Measurements from ENCODE around the gene CFAP119. TPM values are rescaled to one million over a fixed set of nuclear protein-coding genes. Genes with fewer than 3 reads are reported as not detected.
A peak's percentile ranks its signal among the peaks of the same experiment; 100 is the strongest.

CFAP119 gene
- total and polyA plus RNA-seq, 9 of the 15 experiments (the other 6 are each of a cell fraction or from before 2014, with no cell fraction given): 5.5 to 33.7 (median 9.6) TPM

DNA sequence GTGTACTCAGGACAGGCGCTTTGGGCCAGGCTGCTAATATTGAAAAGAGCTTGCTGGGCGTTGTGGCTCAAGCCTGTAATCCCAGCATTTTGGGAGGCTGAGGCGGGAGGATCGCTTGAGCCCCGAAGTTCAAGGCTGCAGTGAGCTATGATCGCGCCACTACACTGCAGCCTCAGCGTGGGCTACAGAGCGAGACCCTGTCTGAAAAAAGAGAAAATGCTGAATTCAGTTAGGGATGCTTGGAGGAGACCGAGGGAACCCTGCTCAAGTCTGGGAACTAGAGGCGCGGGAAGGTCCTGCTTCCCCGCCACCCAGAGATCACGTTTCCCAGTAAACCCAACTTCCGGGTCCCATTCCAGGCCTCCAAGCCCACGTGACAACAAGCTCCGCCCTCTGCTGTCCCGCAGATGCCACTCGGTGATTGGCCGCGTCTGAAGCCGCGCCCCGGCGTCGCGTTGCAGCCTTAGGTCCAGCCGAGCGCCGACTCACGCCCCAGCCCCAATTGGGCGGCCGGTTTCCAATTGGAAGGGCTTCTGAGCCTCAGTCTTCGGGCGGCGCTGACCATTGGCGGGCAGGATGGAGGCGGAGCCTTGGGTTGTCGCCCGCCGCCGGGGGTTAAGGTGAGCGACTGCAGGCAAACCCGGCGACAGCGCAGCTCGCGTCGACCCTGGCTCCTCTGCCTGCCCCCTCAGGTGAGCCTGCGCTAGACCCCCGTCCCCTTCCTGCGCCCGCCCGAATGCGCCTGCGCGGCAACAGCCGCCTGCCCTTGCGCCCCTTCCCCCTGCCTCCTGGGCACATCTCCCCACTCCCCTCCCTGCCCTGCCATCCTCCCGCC lies 13.8 kb downstream of the CFAP119 start, which contains the start of gene PHKG2 (continued):
- TF ChIP-seq THRB (CRISPR knock-in tag; conservative IDR thresholded peaks at IDR 0.05) (no peak), ZNF740 (CRISPR knock-in tag; IDR thresholded peaks at IDR 0.05) (no peak), ZNF740 (tag; IDR thresholded peaks at IDR 0.05) (no peak), TRIM28 (IDR thresholded peaks at IDR 0.05) (0 out of 2 replicates have a peak, but pooled peaks have one; percentile 32), BACH1 (tag; IDR thresholded peaks at IDR 0.05) (no peak), CREB5 (CRISPR knock-in tag; IDR thresholded peaks at IDR 0.05) (no peak), POLR3G (IDR thresholded peaks at IDR 0.05; ENCODE audit: extremely low read depth, insufficient read length, insufficient replicate concordance) (no peak), SP2 (IDR thresholded peaks at IDR 0.05; ENCODE audit: extremely low read depth, low read depth, low read length, poor library complexity, severe bottlenecking) (no peak), L3MBTL2 (IDR thresholded peaks at IDR 0.05) (peak; percentile 74; the same call in 1 of the 2 replicates), NFIX (CRISPR knock-in tag; IDR thresholded peaks at IDR 0.05; ENCODE audit: low read depth) (no peak), ZNF77 (CRISPR knock-in tag; IDR thresholded peaks at IDR 0.05) (no peak), SNAPC5 (CRISPR knock-in tag; IDR thresholded peaks at IDR 0.05) (no peak), FOXK2 (conservative IDR thresholded peaks at IDR 0.05 in 1 of 2, IDR thresholded peaks at IDR 0.05 in 1 of 2; ENCODE audit: low read depth in 2 of 2) (peak; percentile 79 to 83; a peak in 3 of 4 replicates), ZNF766 (CRISPR knock-in tag; conservative IDR thresholded peaks at IDR 0.05) (no peak), HDAC2 (IDR thresholded peaks at IDR 0.05) (peak; percentile 82), ZNF354B (CRISPR knock-in tag; IDR thresholded peaks at IDR 0.05) (no peak), KLF1 (tag; IDR thresholded peaks at IDR 0.05) (peak; percentile 53; the same call in 1 of the 2 replicates), ETS2 (tag; IDR thresholded peaks at IDR 0.05; ENCODE audit: borderline replicate concordance, poor library complexity, severe bottlenecking) (no peak)
- TF ChIP-seq, protein P1, sequence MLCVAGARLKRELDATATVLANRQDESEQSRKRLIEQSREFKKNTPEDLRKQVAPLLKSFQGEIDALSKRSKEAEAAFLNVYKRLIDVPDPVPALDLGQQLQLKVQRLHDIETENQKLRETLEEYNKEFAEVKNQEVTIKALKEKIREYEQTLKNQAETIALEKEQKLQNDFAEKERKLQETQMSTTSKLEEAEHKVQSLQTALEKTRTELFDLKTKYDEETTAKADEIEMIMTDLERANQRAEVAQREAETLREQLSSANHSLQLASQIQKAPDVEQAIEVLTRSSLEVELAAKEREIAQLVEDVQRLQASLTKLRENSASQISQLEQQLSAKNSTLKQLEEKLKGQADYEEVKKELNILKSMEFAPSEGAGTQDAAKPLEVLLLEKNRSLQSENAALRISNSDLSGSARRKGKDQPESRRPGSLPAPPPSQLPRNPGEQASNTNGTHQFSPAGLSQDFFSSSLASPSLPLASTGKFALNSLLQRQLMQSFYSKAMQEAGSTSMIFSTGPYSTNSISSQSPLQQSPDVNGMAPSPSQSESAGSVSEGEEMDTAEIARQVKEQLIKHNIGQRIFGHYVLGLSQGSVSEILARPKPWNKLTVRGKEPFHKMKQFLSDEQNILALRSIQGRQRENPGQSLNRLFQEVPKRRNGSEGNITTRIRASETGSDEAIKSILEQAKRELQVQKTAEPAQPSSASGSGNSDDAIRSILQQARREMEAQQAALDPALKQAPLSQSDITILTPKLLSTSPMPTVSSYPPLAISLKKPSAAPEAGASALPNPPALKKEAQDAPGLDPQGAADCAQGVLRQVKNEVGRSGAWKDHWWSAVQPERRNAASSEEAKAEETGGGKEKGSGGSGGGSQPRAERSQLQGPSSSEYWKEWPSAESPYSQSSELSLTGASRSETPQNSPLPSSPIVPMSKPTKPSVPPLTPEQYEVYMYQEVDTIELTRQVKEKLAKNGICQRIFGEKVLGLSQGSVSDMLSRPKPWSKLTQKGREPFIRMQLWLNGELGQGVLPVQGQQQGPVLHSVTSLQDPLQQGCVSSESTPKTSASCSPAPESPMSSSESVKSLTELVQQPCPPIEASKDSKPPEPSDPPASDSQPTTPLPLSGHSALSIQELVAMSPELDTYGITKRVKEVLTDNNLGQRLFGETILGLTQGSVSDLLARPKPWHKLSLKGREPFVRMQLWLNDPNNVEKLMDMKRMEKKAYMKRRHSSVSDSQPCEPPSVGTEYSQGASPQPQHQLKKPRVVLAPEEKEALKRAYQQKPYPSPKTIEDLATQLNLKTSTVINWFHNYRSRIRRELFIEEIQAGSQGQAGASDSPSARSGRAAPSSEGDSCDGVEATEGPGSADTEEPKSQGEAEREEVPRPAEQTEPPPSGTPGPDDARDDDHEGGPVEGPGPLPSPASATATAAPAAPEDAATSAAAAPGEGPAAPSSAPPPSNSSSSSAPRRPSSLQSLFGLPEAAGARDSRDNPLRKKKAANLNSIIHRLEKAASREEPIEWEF (CRISPR knock-in tag; IDR thresholded peaks at IDR 0.05): no peak

Data from K562 (cell line).